Testis (tissue), 3 donors: ENCODE data around the gene CYB5R3. TPM values are rescaled to one million over a fixed set of nuclear protein-coding genes. Genes with fewer than 3 reads are reported as not detected.
"Not testable (repeated sequence)": the region's sequence is repeated elsewhere in the genome, so short reads cannot be mapped to it uniquely, and the experiment has no call there.

Experiments
- DNase-seq: peaks from one replicate; pipeline ENCODE4 v3.0.0-alpha.2; 2019
- H3K27ac ChIP-seq, 2 donors: fragments of 200-600 bp; sonication (generic); one replicate each; pipeline ENCODE4 v1.5.1; 2019
- H3K27me3 ChIP-seq: fragments of 200-600 bp; sonication (generic); one replicate; pipeline ENCODE4 v1.5.1; 2019
- H3K36me3 ChIP-seq: fragments of 200-600 bp; sonication (generic); one replicate; pipeline ENCODE4 v1.5.1; 2017; ENCODE audit warnings: low read depth; ENCODE audit errors: missing control alignments
- H3K4me1 ChIP-seq: fragments of 200-600 bp; sonication (generic); one replicate; pipeline ENCODE4 v1.5.1; 2019
- H3K4me3 ChIP-seq, 2 donors: fragments of 200-600 bp; sonication (generic); one replicate each; pipeline ENCODE4 v1.5.1; 2017 to 2019
- H3K9me3 ChIP-seq: fragments of 200-600 bp; sonication (generic); one replicate; pipeline ENCODE4 v1.5.1; 2017
- POLR2A ChIP-seq: fragments of 450-650 bp; IDR thresholded peaks from one replicate; pipeline ENCODE4 v1.6.1; 2017; ENCODE audit warnings: antibody characterized with exemption, mild to moderate bottlenecking, moderate library complexity
- WGBS, 2 donors: methylation state at CpG; one replicate each; pipeline ENCODE4 v1.1.5; 2018; 5-methylcytosine and 5-hydroxymethylcytosine counted together
- intact Hi-C: fragments of 100-400 bp; cut with DNase I; formaldehyde crosslinking; loops from one replicate; pipeline ENCODE4 v1.15.1; 2023; ENCODE audit warnings: low total_unique reads
- polyA plus RNA-seq: library from polyadenylated mRNA; stranded (reverse); fragments of 350-450 nt; fragmentation: Illumina TruSeq; extraction: RNeasy Lipid Tissue Mini Kit (QIAGEN cat#74804); gene quantifications from one replicate; pipeline ENCODE4 v1.2.3, GENCODE V29; 2014; ENCODE audit warnings: low read depth, low replicate concordance; ENCODE audit not compliant: insufficient read depth
- total RNA-seq, 2 donors: library from RNA; depleted of rRNA; stranded (reverse); fragments of >200 nt; gene quantifications; one replicate each; pipeline ENCODE4 v1.2.3, GENCODE V29; 2016
- TF ChIP-seq, protein P1 (sequence below), 3 experiments: fragments of 450-650 bp in 2 of 3; fragments of 200-600 bp in 1 of 3; sonication (generic) in 1 of 3; IDR thresholded peaks; one replicate each; pipeline ENCODE4 v1.5.1; 2016 to 2019; ENCODE audit warnings: antibody characterized with exemption in 3 of 3, mild to moderate bottlenecking in 2 of 3, moderate library complexity in 1 of 3

CYB5R3 gene
- total and polyA plus RNA-seq, 3 donors from 2014 or later: 330 to 484 (median 423) TPM

DNA sequence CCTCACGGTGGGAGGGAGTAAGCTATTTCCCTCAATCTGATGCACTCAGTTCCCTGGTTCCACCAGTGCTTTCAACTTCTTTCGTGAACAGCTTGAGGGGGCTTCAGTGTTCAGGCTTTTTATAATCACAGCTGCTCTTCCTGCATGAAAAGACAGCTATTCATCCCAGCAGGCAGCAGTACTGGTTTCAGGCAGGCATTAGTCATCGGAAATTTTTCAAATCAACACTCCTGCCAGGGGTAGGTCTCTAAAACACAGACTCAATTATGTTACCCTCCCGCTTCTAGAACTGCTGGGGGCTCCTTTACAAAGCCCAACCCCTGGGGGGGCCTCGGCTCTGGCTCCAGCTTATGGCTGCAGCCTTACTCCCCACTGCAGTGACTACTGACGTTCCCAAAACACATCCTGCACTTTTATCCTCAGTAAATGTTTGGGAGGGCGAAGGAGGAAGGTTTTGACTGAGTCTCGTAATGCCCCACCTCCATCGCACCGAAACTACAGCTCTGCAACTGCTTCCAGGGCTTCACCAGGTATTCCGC is 40.3 kb downstream of the CYB5R3 start:
- Histone ChIP-seq H3K4me3 (no peak overlapping the region), H3K27me3 (no peaks in the 10 kb centered on the region), H3K36me3 (no peaks in the 10 kb centered on the region), H3K4me1 (peaks cover 46% of the 10 kb centered on the region), H3K27ac (no peak overlapping the region), H3K9me3 (no peaks in the 10 kb centered on the region)
- TF ChIP-seq POLR2A: no peak
- TF ChIP-seq, protein P1, sequence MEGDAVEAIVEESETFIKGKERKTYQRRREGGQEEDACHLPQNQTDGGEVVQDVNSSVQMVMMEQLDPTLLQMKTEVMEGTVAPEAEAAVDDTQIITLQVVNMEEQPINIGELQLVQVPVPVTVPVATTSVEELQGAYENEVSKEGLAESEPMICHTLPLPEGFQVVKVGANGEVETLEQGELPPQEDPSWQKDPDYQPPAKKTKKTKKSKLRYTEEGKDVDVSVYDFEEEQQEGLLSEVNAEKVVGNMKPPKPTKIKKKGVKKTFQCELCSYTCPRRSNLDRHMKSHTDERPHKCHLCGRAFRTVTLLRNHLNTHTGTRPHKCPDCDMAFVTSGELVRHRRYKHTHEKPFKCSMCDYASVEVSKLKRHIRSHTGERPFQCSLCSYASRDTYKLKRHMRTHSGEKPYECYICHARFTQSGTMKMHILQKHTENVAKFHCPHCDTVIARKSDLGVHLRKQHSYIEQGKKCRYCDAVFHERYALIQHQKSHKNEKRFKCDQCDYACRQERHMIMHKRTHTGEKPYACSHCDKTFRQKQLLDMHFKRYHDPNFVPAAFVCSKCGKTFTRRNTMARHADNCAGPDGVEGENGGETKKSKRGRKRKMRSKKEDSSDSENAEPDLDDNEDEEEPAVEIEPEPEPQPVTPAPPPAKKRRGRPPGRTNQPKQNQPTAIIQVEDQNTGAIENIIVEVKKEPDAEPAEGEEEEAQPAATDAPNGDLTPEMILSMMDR (IDR thresholded peaks at IDR 0.05): no peak
- WGBS, 2 donors: 53 to 67% methylated on average over 11 of the region's 11 CpGs
- intact Hi-C loops: no loop called here
- no peak for DNase-seq

DNA sequence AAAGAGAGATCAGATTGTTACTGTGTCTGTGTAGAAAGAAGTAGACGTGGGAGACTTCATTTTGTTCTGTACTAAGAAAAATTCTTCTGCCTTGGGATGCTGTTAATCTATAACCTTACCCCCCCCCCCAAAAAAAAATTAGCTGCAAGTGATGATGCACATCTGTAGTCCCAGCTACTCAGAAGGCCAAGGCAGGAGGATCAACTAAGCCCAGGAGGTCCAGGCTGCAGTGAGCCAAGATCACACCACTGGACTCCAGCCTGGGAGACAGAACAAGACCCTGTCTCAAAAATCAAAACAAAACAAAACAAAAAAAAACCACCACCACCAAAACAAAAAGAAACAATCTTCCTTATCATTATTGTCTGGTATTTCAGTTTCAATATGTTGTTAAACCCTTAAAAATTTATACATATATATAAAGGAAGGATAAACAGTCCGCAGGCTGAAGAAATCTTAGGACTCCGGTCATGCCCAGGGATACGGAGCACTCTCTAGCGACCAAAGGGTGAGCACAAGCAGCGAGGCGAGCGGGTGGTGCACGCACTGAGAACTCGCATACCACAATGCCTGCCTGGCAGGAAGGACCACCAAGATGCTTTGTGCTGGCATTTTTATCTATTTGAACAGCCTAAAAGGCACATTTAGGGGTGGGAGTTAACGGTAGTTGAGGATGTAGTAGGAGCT is 40.9 kb downstream of the CYB5R3 start:
- H3K4me1 ChIP-seq: peaks cover 41% of the 10 kb centered on the region
- no peaks in the 10 kb centered on the region for H3K36me3 ChIP-seq
- DNase-seq: no peak
- H3K27me3 ChIP-seq: no peaks in the 10 kb centered on the region
- intact Hi-C loops: no loop called here
- no peak overlapping the region for H3K27ac ChIP-seq
- TF ChIP-seq POLR2A: no peak
- TF ChIP-seq, protein P1 (IDR thresholded peaks at IDR 0.05): no peak
- H3K4me3 ChIP-seq: no peak overlapping the region
- 72 to 76% methylated on average over 11 of the region's 11 CpGs for WGBS, 2 donors
- no peaks in the 10 kb centered on the region for H3K9me3 ChIP-seq

DNA sequence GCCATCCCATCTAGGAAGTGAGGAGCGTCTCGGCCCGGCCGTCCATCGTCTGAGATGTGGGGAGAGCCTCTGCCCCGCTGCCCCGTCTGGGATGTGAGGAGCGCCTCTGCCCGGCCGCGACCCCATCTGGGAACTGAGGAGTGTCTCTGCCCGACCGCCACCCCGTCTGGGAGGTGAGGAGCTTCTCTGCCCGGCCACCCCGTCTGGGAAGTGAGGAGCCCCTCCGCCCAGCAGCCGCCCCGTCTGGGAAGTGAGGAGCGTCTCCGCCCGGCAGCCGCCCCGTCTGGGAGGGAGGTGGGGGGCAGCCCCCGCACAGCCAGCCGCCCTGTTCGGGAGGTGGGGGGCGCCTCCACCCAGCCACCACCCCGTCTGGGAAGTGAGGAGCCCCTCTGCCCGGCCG is 41.6 kb downstream of the CYB5R3 start:
- H3K36me3 ChIP-seq, H3K27me3 ChIP-seq, H3K27ac ChIP-seq, DNase-seq, H3K9me3 ChIP-seq, intact Hi-C loops, H3K4me3 ChIP-seq: not testable (repeated sequence)
- H3K4me1 ChIP-seq: peaks cover 35% of the 10 kb centered on the region
- 79 to 88% methylated on average over 8 to 31 of the region's 31 CpGs for WGBS, 2 donors

DNA sequence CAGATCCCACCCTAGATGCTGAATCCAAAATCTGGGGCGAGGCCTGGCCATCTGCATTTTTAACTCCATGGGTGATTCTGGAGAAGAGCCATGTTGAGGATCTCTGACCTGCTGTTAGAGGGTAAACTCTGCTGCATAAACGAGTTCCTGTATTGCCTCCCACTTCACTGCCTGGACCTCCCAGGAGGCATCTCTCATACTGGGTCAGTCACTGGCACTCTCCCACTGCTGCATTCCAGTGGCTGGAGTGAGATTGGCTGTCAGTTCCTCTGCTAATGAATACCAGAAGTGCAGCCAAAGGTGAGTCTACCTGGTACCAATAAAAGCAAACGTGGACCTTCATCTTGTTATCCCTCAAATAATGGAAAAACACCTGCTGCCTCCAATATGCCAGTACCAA is 44.8 kb downstream of the CYB5R3 start:
- Histone ChIP-seq H3K4me1 (peaks cover 13% of the 10 kb centered on the region), H3K4me3 (no peak overlapping the region), H3K27ac (no peak overlapping the region), H3K9me3 (no peaks in the 10 kb centered on the region), H3K36me3 (no peaks in the 10 kb centered on the region), H3K27me3 (no peaks in the 10 kb centered on the region)
- TF ChIP-seq POLR2A: no peak
- TF ChIP-seq, protein P1 (IDR thresholded peaks at IDR 0.05): no peak
- 36 to 55% methylated on average over 3 of the region's 3 CpGs for WGBS, 2 donors
- intact Hi-C loops: no loop called here
- DNase-seq: no peak

DNA sequence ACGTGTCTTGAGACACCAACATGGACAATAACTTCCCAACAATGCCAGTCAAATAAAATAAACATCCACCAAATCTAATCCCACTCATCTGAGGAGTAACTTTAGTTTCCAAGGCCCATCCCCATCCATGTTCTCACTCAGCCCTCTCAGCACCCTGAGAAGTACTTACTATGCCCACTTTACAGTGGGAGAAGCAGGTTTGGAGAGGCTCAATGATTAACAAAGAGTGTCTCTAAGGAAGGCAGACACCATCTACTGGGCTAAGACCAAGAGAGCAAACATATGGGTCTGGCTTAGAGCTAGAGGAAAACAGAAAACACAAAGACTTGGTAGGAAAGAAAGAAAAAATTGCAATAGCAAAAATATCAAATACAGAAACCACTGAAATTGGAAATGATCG is 45.8 kb downstream of the CYB5R3 start:
- Histone ChIP-seq H3K27me3 (no peaks in the 10 kb centered on the region), H3K9me3 (no peaks in the 10 kb centered on the region), H3K4me1 (peaks cover 3% of the 10 kb centered on the region), H3K27ac (no peak overlapping the region), H3K4me3 (no peak overlapping the region), H3K36me3 (no peaks in the 10 kb centered on the region)
- 87 to 97% methylated on average over 2 of the region's 2 CpGs for WGBS, 2 donors
- DNase-seq: no peak
- TF ChIP-seq POLR2A: no peak
- TF ChIP-seq, protein P1 (IDR thresholded peaks at IDR 0.05): no peak
- intact Hi-C loops: no loop called here
